Measurements from ENCODE around the gene E2F3.

DNA sequence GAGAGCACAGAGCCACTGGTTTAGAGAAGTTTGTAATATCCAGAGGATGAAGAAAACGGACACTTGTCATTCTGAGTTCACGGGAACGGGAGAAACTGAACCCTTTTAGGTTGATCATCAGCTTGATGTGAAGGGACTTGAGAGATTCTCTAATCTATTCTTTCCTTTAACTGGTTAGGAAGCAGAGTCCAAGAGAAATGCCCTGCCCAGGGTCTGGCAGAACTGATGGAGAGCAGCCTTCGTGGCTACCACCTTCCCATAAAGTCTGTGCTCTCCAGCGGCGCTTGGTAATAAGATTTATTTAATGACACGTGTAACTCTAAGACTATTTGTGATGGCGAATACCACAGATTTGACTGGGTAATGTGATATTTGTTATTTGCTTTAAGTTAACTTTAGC is 36.0 kb downstream of the E2F3 start:
- no peak for TF ChIP-seq YY1 (IDR thresholded peaks at IDR 0.05; ENCODE audit: insufficient read depth, insufficient read length)
- no peak for TF ChIP-seq ZNF274 (IDR thresholded peaks at IDR 0.05; ENCODE audit: low read depth, low read length)
- TF ChIP-seq SUZ12 (IDR thresholded peaks at IDR 0.05; ENCODE audit: extremely low read depth, insufficient read depth, insufficient read length), result no peak
